ENCODE results near the gene HSPBP1. TPM values are rescaled to one million over a fixed set of nuclear protein-coding genes. Genes with fewer than 3 reads are reported as not detected.

The HSPBP1 gene
- total and polyA plus RNA-seq, 2 of the 13 experiments (the other 11 are each of a cell fraction or from before 2014, with no cell fraction given), result 22.3 to 33.7 TPM

- TF ChIP-seq, protein P1, sequence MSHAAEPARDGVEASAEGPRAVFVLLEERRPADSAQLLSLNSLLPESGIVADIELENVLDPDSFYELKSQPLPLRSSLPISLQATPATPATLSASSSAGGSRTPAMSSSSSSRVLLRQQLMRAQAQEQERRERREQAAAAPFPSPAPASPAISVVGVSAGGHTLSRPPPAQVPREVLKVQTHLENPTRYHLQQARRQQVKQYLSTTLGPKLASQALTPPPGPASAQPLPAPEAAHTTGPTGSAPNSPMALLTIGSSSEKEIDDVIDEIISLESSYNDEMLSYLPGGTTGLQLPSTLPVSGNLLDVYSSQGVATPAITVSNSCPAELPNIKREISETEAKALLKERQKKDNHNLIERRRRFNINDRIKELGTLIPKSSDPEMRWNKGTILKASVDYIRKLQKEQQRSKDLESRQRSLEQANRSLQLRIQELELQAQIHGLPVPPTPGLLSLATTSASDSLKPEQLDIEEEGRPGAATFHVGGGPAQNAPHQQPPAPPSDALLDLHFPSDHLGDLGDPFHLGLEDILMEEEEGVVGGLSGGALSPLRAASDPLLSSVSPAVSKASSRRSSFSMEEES (CRISPR knock-in tag; IDR thresholded peaks at IDR 0.05), result no peak
- TF ChIP-seq ZNF451 (CRISPR knock-in tag; IDR thresholded peaks at IDR 0.05) (no peak), NKX3-1 (CRISPR knock-in tag; IDR thresholded peaks at IDR 0.05) (no peak), CHD4 (IDR thresholded peaks at IDR 0.05; ENCODE audit: borderline replicate concordance, low read length) (no peak), SRSF4 (IDR thresholded peaks at IDR 0.05; ENCODE audit: low read depth, low read length, poor library complexity, severe bottlenecking) (no peak), ZNF546 (CRISPR knock-in tag; conservative IDR thresholded peaks at IDR 0.05) (0 out of 2 replicates have a peak, but pooled peaks have one; percentile 1), POLR2G (IDR thresholded peaks at IDR 0.05; ENCODE audit: low read depth, low read length) (peak; percentile 75), THAP7 (CRISPR knock-in tag; IDR thresholded peaks at IDR 0.05) (0 out of 2 replicates have a peak, but pooled peaks have one; percentile 61), PAX8 (CRISPR knock-in tag; IDR thresholded peaks at IDR 0.05; ENCODE audit: borderline replicate concordance) (no peak), XBP1 (CRISPR knock-in tag; IDR thresholded peaks at IDR 0.05) (no peak), U2AF2 (IDR thresholded peaks at IDR 0.05; ENCODE audit: low read depth, low read length) (no peak), KLF13 (CRISPR knock-in tag; IDR thresholded peaks at IDR 0.05) (no peak), ZNF224 (CRISPR knock-in tag; IDR thresholded peaks at IDR 0.05) (no peak), REST (IDR thresholded peaks at IDR 0.05; ENCODE audit: borderline replicate concordance in 1 of 2, low read depth in 1 of 2, low read length in 2 of 2) (no peak), ZNF772 (CRISPR knock-in tag; IDR thresholded peaks at IDR 0.05) (no peak), SP140L (CRISPR knock-in tag; IDR thresholded peaks at IDR 0.05; ENCODE audit: borderline replicate concordance) (no peak), ZBTB10 (CRISPR knock-in tag; IDR thresholded peaks at IDR 0.05; ENCODE audit: borderline replicate concordance) (peak; percentile 31; the same call in 1 of the 2 replicates), MAFF (IDR thresholded peaks at IDR 0.05; ENCODE audit: low read depth, low read length) (no peak)
- TF ChIP-seq, protein P2, sequence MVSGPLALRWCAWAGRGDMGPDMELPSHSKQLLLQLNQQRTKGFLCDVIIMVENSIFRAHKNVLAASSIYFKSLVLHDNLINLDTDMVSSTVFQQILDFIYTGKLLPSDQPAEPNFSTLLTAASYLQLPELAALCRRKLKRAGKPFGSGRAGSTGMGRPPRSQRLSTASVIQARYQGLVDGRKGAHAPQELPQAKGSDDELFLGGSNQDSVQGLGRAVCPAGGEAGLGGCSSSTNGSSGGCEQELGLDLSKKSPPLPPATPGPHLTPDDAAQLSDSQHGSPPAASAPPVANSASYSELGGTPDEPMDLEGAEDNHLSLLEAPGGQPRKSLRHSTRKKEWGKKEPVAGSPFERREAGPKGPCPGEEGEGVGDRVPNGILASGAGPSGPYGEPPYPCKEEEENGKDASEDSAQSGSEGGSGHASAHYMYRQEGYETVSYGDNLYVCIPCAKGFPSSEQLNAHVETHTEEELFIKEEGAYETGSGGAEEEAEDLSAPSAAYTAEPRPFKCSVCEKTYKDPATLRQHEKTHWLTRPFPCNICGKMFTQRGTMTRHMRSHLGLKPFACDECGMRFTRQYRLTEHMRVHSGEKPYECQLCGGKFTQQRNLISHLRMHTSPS (CRISPR knock-in tag; IDR thresholded peaks at IDR 0.05; ENCODE audit: low read depth), result peak; percentile 90
Observed at GRCh38 chr19:55228403-55229031, 51.4 kb downstream of the HSPBP1 start, which contains the start of gene TMEM86B (continued).

All from HepG2 (cell line).